ENCODE results near the gene HMG20B.

- TF ChIP-seq CTCF (IDR thresholded peaks at IDR 0.05; ENCODE audit: low read depth, low read length) (no peak), EZH2phosphoT487 (IDR thresholded peaks at IDR 0.05; ENCODE audit: low read depth) (no peak)
These were observed 48.9 kb downstream of the HMG20B start for GRCh38 chr19:3621689-3622088.
